Prostate gland (tissue), 2 donors: ENCODE measurements around the gene TNRC6A.

Experiments used
- CTCF ChIP-seq, 4 experiments: fragments of 200-600 bp in 2 of 4; fragments of 450-650 bp in 2 of 4; sonication (generic) in 2 of 4; IDR thresholded peaks; 1 replicate in 3 of 4; 2 replicates in 1 of 4; pipeline ENCODE4 v1.5.1; 2016 to 2019; ENCODE audit warnings: antibody characterized with exemption in 4 of 4, mild to moderate bottlenecking in 2 of 4, moderate library complexity in 2 of 4
- POLR2A ChIP-seq: fragments of 450-650 bp; IDR thresholded peaks from one replicate; pipeline ENCODE4 v1.6.1; 2016; ENCODE audit warnings: antibody characterized with exemption, mild to moderate bottlenecking
- POLR2AphosphoS5 ChIP-seq: sonication (generic); formaldehyde crosslinking; IDR thresholded peaks from one replicate; pipeline ENCODE4 v1.6.1; 2017; ENCODE audit warnings: antibody characterized with exemption

- TF ChIP-seq POLR2A = no peak
- no peak for TF ChIP-seq CTCF (IDR thresholded peaks at IDR 0.05)
- TF ChIP-seq POLR2AphosphoS5 = no peak
Measured at GRCh38 chr16:24717411-24717810, 12.0 kb upstream of the TNRC6A start.
